CD4-positive, alpha-beta T cell treated with Interleukin-15 for 1 hour (primary cell): Measurements from ENCODE around the gene COA3.

Experiments used
- DNase-seq: peaks from one replicate; pipeline ENCODE4 v3.0.0-alpha.2; 2020

Gene COA3

GRCh38 chr17:42817866-42818265, 19.4 kb upstream of the COA3 start:
- no peak for DNase-seq

GRCh38 chr17:42814633-42815399, 16.3 kb upstream of the COA3 start:
- no peak for DNase-seq

- no peak for DNase-seq
These were observed 10.7 kb upstream of the COA3 start for GRCh38 chr17:42809250-42809649.

GRCh38 chr17:42806249-42806648, 7.7 kb upstream of the COA3 start:
- DNase-seq, result no peak

- DNase-seq, result no peak
These were observed 6.4 kb upstream of the COA3 start for GRCh38 chr17:42804918-42805367.

GRCh38 chr17:42803074-42803883, 4.8 kb upstream of the COA3 start:
- DNase-seq, result no peak

GRCh38 chr17:42798011-42798382, 507 bp downstream of the COA3 start:
- DNase-seq, result no peak

GRCh38 chr17:42797067-42798007, 1.2 kb downstream of the COA3 start:
- no peak for DNase-seq

- DNase-seq, result no peak
These were observed 2.3 kb downstream of the COA3 start for GRCh38 chr17:42796066-42796758.

GRCh38 chr17:42795465-42795864, 3.0 kb downstream of the COA3 start:
- DNase-seq, result no peak

- no peak for DNase-seq
These were observed 3.4 kb downstream of the COA3 start for GRCh38 chr17:42795061-42795460.

GRCh38 chr17:42792545-42792944, 6.0 kb downstream of the COA3 start:
- DNase-seq, result no peak

- no peak for DNase-seq
These were observed 6.6 kb downstream of the COA3 start for GRCh38 chr17:42791948-42792347.

GRCh38 chr17:42787266-42787665, 11.2 kb downstream of the COA3 start:
- DNase-seq, result no peak

GRCh38 chr17:42784811-42785592, 13.5 kb downstream of the COA3 start:
- DNase-seq, result no peak

- no peak for DNase-seq
These were observed 14.1 kb downstream of the COA3 start for GRCh38 chr17:42784409-42784808.

- DNase-seq, result no peak
These were observed 14.7 kb downstream of the COA3 start for GRCh38 chr17:42783791-42784138.

- no peak for DNase-seq
These were observed 15.3 kb downstream of the COA3 start for GRCh38 chr17:42783062-42783790.

- no peak for DNase-seq
These were observed 16.1 kb downstream of the COA3 start for GRCh38 chr17:42782166-42783061.

GRCh38 chr17:42781639-42782165, 16.8 kb downstream of the COA3 start:
- no peak for DNase-seq
